ENCODE data around the gene TESK1.
"Not testable (repeated sequence)": the region's sequence is repeated elsewhere in the genome, so short reads cannot be mapped to it uniquely, and the experiment has no call there.

The TESK1 gene

GRCh38 chr9:35579659-35580227, 25.3 kb upstream of the TESK1 start:
- DNase-seq: not testable (repeated sequence)

- not testable (repeated sequence) for DNase-seq
Measured at GRCh38 chr9:35583521-35583920, 21.5 kb upstream of the TESK1 start.

DNA sequence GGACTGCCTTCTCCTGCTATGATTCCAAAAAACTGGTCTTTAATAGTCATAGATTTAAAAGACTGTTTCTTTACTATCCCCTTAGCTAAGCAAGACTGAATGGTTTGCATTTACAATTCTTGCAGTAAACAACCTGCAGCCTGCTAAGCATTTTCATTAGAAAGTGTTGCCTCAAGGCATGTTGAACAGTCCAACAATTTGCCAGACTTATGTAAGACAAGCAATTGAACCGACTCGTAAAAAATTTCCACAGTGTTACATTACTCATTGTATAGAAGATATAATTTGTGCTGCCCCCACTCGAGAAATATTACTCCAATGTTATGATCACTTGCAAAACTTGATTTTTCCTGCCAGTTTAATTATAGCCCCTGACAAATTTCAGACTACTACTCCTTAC, 20.4 kb upstream of the TESK1 start:
- not testable (repeated sequence) for DNase-seq

GRCh38 chr9:35588506-35588905, 16.6 kb upstream of the TESK1 start:
- not testable (repeated sequence) for DNase-seq

DNA sequence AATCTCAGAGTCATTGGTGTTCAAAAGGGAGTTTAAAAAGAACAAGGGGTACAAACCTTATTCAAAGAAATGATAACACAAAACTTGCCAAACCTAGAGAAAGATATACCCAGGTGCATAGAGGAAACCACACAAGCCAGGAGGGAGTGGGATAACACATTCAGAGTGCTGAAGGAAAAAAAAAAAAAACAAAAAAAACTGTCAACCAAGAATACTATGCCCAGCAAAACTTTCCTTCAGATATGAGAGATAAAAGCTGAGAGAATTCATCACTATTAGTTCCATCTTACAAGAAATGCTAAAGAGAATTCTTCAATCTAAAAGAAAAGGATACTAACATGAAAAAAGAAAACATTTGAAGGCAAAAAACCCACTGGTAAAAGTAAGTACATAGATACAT, 11.5 kb upstream of the TESK1 start:
- DNase-seq: no peak

DNA sequence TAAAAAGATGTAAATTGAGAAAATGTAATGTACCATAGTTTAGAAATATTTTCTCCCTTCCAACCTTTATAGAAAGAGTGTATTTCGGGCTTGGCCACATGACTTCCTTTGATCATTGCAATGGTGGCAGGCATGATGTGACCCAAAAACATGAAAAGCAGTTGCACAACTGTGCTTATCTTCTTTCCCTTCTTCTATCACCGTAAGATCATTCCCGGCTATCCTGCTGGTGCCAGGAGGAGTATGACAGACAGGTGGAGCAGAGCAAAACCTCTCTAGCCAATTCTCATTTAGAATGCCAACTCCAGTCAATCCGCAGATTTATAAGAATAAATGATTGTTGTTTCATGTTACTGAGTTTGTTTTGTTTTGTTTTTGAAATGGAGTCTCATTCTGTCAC, 10.6 kb upstream of the TESK1 start:
- DNase-seq: no peak

DNA sequence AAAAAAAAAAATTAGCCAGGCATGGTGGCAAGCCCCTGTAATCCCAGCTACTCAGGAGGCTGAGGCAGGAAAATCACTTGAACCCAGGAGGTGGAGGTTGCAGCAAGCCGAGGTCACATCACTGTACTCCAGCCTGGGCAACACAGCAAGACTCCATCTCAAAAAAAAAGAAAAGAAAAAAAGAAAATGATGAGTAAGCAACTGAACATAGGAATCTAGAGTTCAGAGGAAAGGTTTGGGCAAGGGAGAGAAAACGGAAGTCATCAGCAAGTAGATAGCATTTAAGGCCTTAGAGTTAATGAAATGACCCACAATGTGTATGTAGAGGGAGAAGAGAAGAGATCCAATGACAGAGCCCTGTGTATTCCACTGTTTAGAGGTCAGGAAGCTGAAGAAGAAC, 8.2 kb upstream of the TESK1 start:
- DNase-seq: not testable (repeated sequence)

DNA sequence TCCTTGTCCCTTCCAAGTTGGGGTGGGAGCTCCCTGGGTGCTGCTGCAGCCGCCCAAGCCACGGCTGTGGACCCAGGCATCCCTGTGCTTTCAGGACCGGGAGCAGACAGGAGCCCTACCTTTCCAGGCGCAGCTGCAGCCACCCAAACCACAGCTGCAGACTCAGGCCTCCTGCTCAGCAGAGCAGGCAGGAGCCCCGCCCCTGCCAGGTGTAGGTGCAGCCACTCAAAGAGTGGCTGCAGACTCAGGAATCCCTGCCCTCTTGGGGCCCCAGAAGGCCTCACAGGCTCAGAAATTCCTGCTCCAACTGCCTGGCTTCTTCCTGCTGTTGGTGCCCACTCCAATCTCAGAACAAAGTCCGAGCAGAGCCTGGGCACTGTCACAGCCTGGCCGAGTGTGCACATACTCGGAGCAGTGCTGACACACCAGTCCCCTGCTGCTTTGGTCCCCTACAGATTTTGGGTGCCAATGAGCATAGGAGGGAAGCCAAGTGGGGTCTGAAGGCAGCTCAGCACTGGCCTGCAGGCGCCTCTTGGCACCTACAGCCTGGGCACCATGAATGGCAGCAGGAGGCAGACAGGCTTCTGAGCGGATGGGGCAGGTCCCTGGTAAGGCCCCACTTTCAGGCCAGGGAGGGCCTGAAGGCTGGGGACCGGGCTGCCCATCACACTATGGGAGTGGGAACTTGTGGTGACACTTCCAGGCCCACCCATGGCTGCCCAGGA, 6.0 kb upstream of the TESK1 start:
- no peak for DNase-seq

GRCh38 chr9:35599763-35600604, 5.1 kb upstream of the TESK1 start:
- DNase-seq: peak; percentile 22

- no peak for DNase-seq
Measured at GRCh38 chr9:35603506-35603985, 1.5 kb upstream of the TESK1 start.

GRCh38 chr9:35603986-35604577, 980 bp upstream of the TESK1 start:
- peak; percentile 99 for DNase-seq

DNA sequence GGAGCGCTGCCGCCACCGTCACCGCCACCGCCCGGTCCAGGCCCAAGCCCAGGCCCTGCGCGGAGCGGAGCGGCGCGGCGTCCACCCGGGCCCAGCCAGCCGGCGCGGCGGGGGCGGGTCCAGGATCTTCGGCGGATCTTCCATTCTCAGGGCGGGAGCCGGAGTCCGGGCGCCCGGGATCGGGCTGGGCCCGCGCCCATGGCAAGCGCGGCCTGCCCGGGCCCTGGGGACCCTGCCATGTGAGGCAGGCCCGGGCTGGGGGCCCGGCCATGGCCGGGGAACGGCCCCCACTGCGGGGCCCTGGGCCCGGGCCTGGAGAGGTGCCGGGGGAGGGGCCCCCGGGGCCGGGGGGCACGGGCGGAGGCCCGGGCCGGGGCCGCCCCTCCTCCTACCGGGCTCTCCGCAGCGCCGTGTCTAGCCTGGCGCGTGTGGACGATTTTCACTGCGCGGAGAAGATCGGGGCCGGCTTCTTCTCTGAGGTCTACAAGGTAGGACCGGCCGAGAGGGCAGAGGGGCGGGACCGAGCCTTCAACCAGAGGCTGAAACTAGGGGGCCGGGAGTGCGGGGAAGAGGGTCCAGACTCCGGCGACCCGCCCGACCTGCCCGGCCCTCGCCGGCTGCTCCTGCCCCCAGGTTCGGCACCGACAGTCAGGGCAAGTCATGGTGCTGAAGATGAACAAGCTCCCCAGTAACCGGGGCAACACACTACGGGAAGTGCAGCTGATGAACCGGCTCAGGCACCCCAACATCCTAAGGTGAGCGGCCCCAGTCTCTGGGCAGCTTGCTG, 482 bp downstream of the TESK1 start:
- DNase-seq: no peak

DNA sequence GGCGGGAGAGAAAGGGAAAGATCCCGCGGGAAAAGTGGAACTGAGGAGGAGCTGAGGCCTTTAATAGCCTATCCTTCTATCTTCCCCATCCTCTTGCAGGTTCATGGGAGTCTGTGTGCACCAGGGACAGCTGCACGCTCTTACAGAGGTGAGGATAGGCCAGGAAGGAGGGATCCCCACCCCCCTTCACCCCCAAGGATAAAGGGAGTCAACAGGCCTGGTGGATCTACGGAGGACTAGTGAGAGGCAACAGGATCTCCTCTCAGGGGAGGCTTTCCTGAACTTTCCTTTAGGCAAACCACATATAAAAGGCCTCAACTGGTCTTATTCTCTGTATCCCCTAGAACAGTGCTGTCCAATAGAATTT, 1.1 kb downstream of the TESK1 start:
- DNase-seq: no peak

GRCh38 chr9:35606726-35607125, 1.7 kb downstream of the TESK1 start:
- no peak for DNase-seq

- DNase-seq: no peak
Measured at GRCh38 chr9:35608221-35608620, 3.2 kb downstream of the TESK1 start.

DNA sequence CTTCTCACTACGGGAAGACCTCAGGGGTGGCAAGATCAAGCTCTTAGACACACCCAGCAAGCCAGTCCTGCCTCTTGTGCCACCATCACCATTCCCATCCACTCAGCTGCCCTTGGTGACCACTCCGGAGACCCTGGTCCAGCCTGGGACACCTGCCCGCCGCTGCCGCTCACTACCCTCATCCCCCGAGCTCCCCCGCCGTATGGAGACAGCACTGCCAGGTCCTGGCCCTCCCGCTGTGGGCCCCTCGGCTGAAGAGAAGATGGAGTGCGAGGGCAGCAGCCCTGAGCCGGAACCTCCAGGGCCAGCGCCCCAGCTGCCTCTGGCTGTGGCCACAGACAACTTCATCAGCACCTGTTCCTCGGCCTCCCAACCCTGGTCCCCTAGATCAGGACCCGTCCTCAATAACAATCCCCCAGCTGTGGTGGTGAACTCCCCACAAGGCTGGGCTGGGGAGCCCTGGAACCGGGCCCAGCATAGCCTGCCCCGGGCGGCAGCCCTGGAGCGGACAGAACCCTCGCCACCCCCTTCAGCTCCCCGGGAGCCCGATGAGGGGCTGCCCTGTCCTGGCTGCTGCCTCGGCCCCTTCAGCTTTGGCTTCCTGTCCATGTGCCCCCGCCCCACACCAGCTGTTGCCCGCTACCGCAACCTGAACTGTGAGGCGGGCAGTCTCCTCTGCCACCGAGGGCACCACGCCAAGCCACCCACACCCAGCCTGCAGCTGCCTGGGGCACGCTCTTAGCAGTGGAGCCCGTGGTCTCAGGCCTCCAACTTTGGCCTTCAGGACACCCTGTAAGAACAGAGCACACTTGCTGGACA, 4.1 kb downstream of the TESK1 start:
- DNase-seq: no peak

- DNase-seq: no peak
Measured at GRCh38 chr9:35609820-35610163, 4.7 kb downstream of the TESK1 start.

GRCh38 chr9:35611230-35611797, 6.3 kb downstream of the TESK1 start:
- peak; percentile 52 for DNase-seq

GRCh38 chr9:35612066-35612465, 7.0 kb downstream of the TESK1 start:
- not testable (repeated sequence) for DNase-seq

- no peak for DNase-seq
Measured at GRCh38 chr9:35612843-35613242, 7.8 kb downstream of the TESK1 start.

DNA sequence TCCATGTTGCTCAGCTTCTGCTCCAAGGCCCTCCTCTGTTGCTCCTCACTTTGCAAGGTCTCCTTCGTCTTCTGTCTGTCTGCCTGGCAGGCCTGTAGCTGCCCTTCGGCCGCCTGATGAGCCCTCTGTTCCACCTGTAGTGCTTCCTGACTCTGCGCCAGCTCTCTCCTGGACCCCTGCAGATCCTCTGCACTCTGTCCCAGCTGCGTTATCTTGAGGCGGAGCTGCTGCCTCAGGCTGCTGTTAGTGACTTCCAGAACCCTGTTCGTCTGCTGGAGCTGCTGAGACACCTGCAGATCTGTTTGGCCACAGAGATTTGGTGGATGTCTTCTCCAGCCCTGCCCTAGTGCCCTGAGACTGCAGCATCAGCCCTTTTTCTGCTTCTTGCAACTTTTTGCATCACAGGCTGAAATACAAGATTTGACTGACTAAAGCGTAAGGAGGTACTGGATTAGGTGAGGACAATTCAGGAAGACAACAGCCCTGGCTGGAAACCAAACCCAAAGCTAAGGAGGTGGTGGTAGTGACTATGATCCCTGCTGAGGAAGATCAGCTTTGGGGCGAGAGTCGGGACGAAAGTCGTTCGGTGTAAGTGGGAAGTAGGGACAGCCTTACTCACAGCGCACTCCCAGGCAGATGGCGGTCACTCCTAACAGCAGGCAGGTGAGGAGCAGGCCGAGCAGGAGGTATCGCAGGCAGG, 11.1 kb downstream of the TESK1 start:
- DNase-seq: no peak

All from hematopoietic multipotent progenitor cell treated with erythropoietin and hydrocortisone succinate and interleukin-3 and kit ligand, for 8 days (in vitro differentiated cells).